ENCODE measurements around the gene GCAT. TPM values are rescaled to one million over a fixed set of nuclear protein-coding genes. Genes with fewer than 3 reads are reported as not detected.

The GCAT gene
- total RNA-seq, 1 experiment from 2014 or later: 32.8 TPM

- H3K4me3 Mint-ChIP-seq (ENCODE audit: unreplicated experiment): no peak overlapping the region
- no peak for TF ChIP-seq CTCF (IDR thresholded peaks at IDR 0.05; ENCODE audit: unreplicated experiment)
- CTCF ChIA-PET: no interaction called here
- H3K36me3 Mint-ChIP-seq (ENCODE audit: insufficient read depth, unreplicated experiment): peaks cover 51% of the 10 kb centered on the region
- DNase-seq (ENCODE audit: unreplicated experiment): no peak
- no peaks in the 10 kb centered on the region for H3K27me3 Mint-ChIP-seq (ENCODE audit: insufficient read depth, unreplicated experiment)
- no peaks in the 10 kb centered on the region for H3K9me3 Mint-ChIP-seq (ENCODE audit: unreplicated experiment)
- intact Hi-C loops (cut with micrococcal nuclease): no loop called here
- BruUV-seq (replicated peaks): no TSS peak
- H3K27ac Mint-ChIP-seq (ENCODE audit: low read depth, unreplicated experiment): no peak overlapping the region
- H3K4me1 Mint-ChIP-seq (ENCODE audit: insufficient read depth, unreplicated experiment): peaks cover 5% of the 10 kb centered on the region
- POLR2A ChIA-PET: interaction anchor here (0.9 kb wide), 1 partner anchor 19 kb away, joined by 3 read pairs; no protein-coding TSS in a partner anchor
These were observed 36.7 kb upstream of the GCAT start for GRCh38 chr22:37771081-37771480.

GRCh38 chr22:37771702-37772427 is 35.9 kb upstream of the GCAT start:
- no peak for TF ChIP-seq CTCF (IDR thresholded peaks at IDR 0.05; ENCODE audit: unreplicated experiment)
- Mint-ChIP-seq H3K9me3 (ENCODE audit: unreplicated experiment) (no peaks in the 10 kb centered on the region), H3K4me1 (ENCODE audit: insufficient read depth, unreplicated experiment) (peaks cover 13% of the 10 kb centered on the region), H3K27me3 (ENCODE audit: insufficient read depth, unreplicated experiment) (no peaks in the 10 kb centered on the region), H3K4me3 (ENCODE audit: unreplicated experiment) (no peak overlapping the region), H3K27ac (ENCODE audit: low read depth, unreplicated experiment) (no peak overlapping the region), H3K36me3 (ENCODE audit: insufficient read depth, unreplicated experiment) (peaks cover 51% of the 10 kb centered on the region)
- intact Hi-C loops (cut with micrococcal nuclease): no loop called here
- ChIA-PET POLR2A (no interaction called here), CTCF (interaction anchor here (0.9 kb wide), 1 partner anchor 46 kb away, joined by 4 read pairs; no protein-coding TSS in a partner anchor)
- BruUV-seq (replicated peaks): no TSS peak
- DNase-seq (ENCODE audit: unreplicated experiment): no peak

- no TSS peak for BruUV-seq (replicated peaks)
- intact Hi-C loops (cut with micrococcal nuclease): no loop called here
- Mint-ChIP-seq H3K4me1 (ENCODE audit: insufficient read depth, unreplicated experiment) (peaks cover 13% of the 10 kb centered on the region), H3K9me3 (ENCODE audit: unreplicated experiment) (no peaks in the 10 kb centered on the region), H3K27me3 (ENCODE audit: insufficient read depth, unreplicated experiment) (no peaks in the 10 kb centered on the region), H3K4me3 (ENCODE audit: unreplicated experiment) (no peak overlapping the region), H3K36me3 (ENCODE audit: insufficient read depth, unreplicated experiment) (peaks cover 49% of the 10 kb centered on the region), H3K27ac (ENCODE audit: low read depth, unreplicated experiment) (no peak overlapping the region)
- ChIA-PET CTCF (no interaction called here), POLR2A (interaction anchor here (0.6 to 0.7 kb wide), 2 partner anchors 83 to 88 kb away, joined by 3 read pairs; partner anchors contain the start of gene NOL12)
- DNase-seq (ENCODE audit: unreplicated experiment): no peak
- no peak for TF ChIP-seq CTCF (IDR thresholded peaks at IDR 0.05; ENCODE audit: unreplicated experiment)
These were observed 33.0 kb upstream of the GCAT start for GRCh38 chr22:37774728-37775127.

GRCh38 chr22:37775785-37776638 is 31.7 kb upstream of the GCAT start:
- BruUV-seq (replicated peaks): TSS peak; percentile 2
- DNase-seq (ENCODE audit: unreplicated experiment): peak; percentile 51
- Mint-ChIP-seq H3K27me3 (ENCODE audit: insufficient read depth, unreplicated experiment) (no peaks in the 10 kb centered on the region), H3K4me1 (ENCODE audit: insufficient read depth, unreplicated experiment) (peaks cover 13% of the 10 kb centered on the region), H3K36me3 (ENCODE audit: insufficient read depth, unreplicated experiment) (peaks cover 42% of the 10 kb centered on the region), H3K4me3 (ENCODE audit: unreplicated experiment) (peak overlapping the region; percentile 51), H3K27ac (ENCODE audit: low read depth, unreplicated experiment) (peak overlapping the region; percentile 76), H3K9me3 (ENCODE audit: unreplicated experiment) (no peaks in the 10 kb centered on the region)
- ChIA-PET POLR2A (interaction anchor here (0.8 to 3.9 kb wide), 15 partner anchors 8 to 118 kb away, joined by 3 to 55 read pairs (median 7); partner anchors contain the start of genes ANKRD54, EIF3L, GCAT and NOL12), CTCF (interaction anchor here (0.5 to 1.7 kb wide), 8 partner anchors 18 to 249 kb away, joined by 3 to 9 read pairs (median 4); no protein-coding TSS in a partner anchor)
- no peak for TF ChIP-seq CTCF (IDR thresholded peaks at IDR 0.05; ENCODE audit: unreplicated experiment)
- intact Hi-C loops (cut with micrococcal nuclease): loop anchor here (2.0 kb wide), 1 partner anchor 23 kb away; no protein-coding TSS in a partner anchor
